ENCODE measurements around the gene EGFR.

- no peak for TF ChIP-seq POLR2A (IDR thresholded peaks at IDR 0.05)
- TF ChIP-seq CTCF (IDR thresholded peaks at IDR 0.05) = no peak
Observed at GRCh38 chr7:55030314-55030713, 11.5 kb downstream of the EGFR start.

Data from adrenal gland (tissue), 5 donors.